ENCODE measurements around the gene DBNL.

Gene DBNL

DNA sequence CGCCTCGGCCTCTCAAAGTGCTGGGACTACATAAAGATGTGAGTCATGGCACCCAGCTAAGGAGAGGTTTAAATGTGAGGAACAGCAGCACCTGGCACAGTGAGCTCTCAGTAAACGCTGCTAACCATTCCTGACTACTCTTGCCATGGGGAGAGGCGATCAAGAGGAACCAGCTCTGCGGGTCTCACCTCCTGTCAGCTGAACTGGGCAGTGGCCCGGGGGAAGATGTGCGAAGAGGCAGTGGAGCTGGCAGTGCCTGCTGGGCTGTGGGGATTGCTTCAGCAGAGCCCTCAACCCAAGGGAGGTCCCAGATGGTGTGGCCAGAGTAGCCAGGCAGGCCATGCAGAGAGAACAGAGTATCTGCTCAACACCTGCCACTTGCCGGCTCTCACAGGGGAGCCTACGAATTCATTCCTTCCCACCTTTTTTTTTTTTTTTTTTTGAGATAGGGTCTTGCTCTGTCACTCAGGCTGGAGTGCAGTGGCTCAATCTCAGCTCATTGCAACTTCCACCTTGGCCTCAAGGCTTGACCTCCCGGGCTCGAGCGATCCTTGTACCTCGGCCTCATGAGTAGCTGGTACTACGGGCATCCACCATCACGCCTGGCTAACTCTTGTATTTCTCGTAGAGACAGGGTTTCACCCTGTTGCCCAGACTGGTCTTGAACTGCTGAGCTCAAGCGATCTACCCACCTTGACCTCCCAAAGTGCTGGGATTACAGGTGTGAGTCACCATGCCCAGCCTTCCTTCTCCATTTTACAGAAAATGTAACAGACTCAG lies 31.0 kb downstream of the DBNL start:
- H3K4me2 ChIP-seq (ENCODE audit: low read length), result no peak overlapping the region
- H3K4me1 ChIP-seq (ENCODE audit: low read length), result no peaks in the 10 kb centered on the region; the same call in 1 of the 2 replicates
- H3K79me2 ChIP-seq (ENCODE audit: low read length), result peaks cover 3% of the 10 kb centered on the region
- no peaks in the 10 kb centered on the region for H3K27me3 ChIP-seq (ENCODE audit: low read depth, low read length)
- H3K9ac ChIP-seq (ENCODE audit: low read length), result no peak overlapping the region
- no peaks in the 10 kb centered on the region for H3K9me3 ChIP-seq (ENCODE audit: insufficient read depth, low read length)
- H3K4me3 ChIP-seq (ENCODE audit: low read length), result no peak overlapping the region
- peaks cover 60% of the 10 kb centered on the region for H3K36me3 ChIP-seq (replicated peaks; ENCODE audit: low read depth, low read length)
- H3K27ac ChIP-seq (ENCODE audit: low read length), result no peak overlapping the region
- H2AFZ ChIP-seq (ENCODE audit: low read depth, low read length), result no peak overlapping the region
- TF ChIP-seq, protein P1, sequence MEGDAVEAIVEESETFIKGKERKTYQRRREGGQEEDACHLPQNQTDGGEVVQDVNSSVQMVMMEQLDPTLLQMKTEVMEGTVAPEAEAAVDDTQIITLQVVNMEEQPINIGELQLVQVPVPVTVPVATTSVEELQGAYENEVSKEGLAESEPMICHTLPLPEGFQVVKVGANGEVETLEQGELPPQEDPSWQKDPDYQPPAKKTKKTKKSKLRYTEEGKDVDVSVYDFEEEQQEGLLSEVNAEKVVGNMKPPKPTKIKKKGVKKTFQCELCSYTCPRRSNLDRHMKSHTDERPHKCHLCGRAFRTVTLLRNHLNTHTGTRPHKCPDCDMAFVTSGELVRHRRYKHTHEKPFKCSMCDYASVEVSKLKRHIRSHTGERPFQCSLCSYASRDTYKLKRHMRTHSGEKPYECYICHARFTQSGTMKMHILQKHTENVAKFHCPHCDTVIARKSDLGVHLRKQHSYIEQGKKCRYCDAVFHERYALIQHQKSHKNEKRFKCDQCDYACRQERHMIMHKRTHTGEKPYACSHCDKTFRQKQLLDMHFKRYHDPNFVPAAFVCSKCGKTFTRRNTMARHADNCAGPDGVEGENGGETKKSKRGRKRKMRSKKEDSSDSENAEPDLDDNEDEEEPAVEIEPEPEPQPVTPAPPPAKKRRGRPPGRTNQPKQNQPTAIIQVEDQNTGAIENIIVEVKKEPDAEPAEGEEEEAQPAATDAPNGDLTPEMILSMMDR (IDR thresholded peaks at IDR 0.05; ENCODE audit: low read depth, low read length), result no peak
- TF ChIP-seq EZH2phosphoT487 (IDR thresholded peaks at IDR 0.05; ENCODE audit: low read depth), result no peak
- 0 out of 2 replicates have a peak, but pooled peaks cover 3% of the 10 kb centered on the region for H4K20me1 ChIP-seq (ENCODE audit: insufficient read depth, low read length)

DNA sequence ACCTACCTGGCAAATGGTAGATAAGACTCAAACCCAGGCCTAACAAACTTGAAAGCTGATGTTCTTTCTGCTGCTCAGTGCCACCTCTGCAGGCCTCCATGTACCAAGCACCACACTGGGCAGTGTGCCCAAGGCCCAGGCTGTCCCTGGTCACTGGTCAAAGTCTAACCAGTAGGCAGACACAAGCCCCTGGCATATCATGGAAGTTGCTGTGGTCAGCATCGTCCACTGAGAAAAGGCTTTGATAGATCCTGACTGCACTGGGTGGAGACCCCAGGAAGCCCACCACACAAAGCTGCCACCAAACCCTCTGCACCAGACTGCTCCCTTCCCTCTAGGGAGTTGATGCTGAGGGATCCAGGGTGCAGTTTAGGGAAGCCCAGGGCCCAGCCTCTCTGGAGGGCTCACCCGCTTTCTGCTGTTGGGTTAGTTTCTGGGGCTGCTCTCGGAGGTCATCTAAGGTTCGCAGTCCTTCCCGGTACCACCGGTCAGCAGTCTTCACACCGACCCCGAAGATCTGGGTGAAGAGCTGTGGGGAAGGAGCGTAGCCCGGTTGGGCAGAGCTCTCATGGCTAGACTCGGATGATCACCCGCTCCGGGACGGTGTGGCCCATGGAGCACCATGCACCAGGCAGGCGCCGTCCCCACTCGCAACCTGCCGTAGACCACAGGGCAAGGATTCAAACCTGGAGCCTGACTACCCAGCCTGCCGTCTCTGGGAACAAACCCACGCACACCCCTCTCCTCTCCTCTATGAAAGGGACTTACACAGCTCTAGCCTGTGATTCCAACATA lies 31.8 kb downstream of the DBNL start:
- Histone ChIP-seq H3K4me2 (ENCODE audit: low read length) (no peak overlapping the region), H3K27me3 (ENCODE audit: low read depth, low read length) (no peaks in the 10 kb centered on the region), H3K9ac (ENCODE audit: low read length) (no peak overlapping the region), H3K4me1 (ENCODE audit: low read length) (peaks cover 6% of the 10 kb centered on the region), H3K4me3 (ENCODE audit: low read length) (no peak overlapping the region), H3K27ac (ENCODE audit: low read length) (no peak overlapping the region), H3K79me2 (ENCODE audit: low read length) (peaks cover 11% of the 10 kb centered on the region), H3K9me3 (ENCODE audit: insufficient read depth, low read length) (no peaks in the 10 kb centered on the region), H3K36me3 (replicated peaks; ENCODE audit: low read depth, low read length) (peaks cover 67% of the 10 kb centered on the region), H4K20me1 (ENCODE audit: insufficient read depth, low read length) (0 out of 2 replicates have a peak, but pooled peaks cover 3% of the 10 kb centered on the region), H2AFZ (ENCODE audit: low read depth, low read length) (no peak overlapping the region)
- TF ChIP-seq EZH2phosphoT487 (IDR thresholded peaks at IDR 0.05; ENCODE audit: low read depth), result no peak
- TF ChIP-seq, protein P1 (IDR thresholded peaks at IDR 0.05; ENCODE audit: low read depth, low read length), result no peak

DNA sequence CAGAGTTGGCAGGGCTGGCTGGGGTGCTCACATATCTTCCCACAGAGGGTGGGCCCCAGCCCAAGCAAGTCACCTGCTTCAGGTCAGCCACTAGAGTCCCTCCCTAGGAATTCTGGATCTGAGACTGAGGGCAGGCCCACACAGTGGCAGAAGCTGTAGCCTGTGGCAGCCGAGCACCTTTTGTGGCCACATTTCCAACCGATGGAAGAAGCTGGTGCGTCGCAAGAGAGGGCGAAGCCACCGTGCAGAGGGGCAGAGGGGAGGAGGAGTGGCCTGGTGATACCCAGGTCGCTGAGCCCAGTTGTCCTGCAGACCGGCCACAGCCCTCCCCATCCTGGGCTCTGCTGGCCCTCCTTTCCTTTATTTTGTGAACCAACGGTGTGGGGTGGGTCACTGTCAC lies 32.6 kb downstream of the DBNL start:
- Histone ChIP-seq H3K4me3 (ENCODE audit: low read length) (no peak overlapping the region), H3K36me3 (replicated peaks; ENCODE audit: low read depth, low read length) (peaks cover 64% of the 10 kb centered on the region), H3K27me3 (ENCODE audit: low read depth, low read length) (no peaks in the 10 kb centered on the region), H3K9ac (ENCODE audit: low read length) (no peak overlapping the region), H3K79me2 (ENCODE audit: low read length) (peaks cover 18% of the 10 kb centered on the region), H3K9me3 (ENCODE audit: insufficient read depth, low read length) (no peaks in the 10 kb centered on the region), H2AFZ (ENCODE audit: low read depth, low read length) (no peak overlapping the region), H4K20me1 (ENCODE audit: insufficient read depth, low read length) (0 out of 2 replicates have a peak, but pooled peaks cover 3% of the 10 kb centered on the region), H3K4me1 (ENCODE audit: low read length) (peaks cover 8% of the 10 kb centered on the region), H3K4me2 (ENCODE audit: low read length) (no peak overlapping the region), H3K27ac (ENCODE audit: low read length) (no peak overlapping the region)
- TF ChIP-seq, protein P1 (IDR thresholded peaks at IDR 0.05; ENCODE audit: low read depth, low read length), result no peak
- no peak for TF ChIP-seq EZH2phosphoT487 (IDR thresholded peaks at IDR 0.05; ENCODE audit: low read depth)

DNA sequence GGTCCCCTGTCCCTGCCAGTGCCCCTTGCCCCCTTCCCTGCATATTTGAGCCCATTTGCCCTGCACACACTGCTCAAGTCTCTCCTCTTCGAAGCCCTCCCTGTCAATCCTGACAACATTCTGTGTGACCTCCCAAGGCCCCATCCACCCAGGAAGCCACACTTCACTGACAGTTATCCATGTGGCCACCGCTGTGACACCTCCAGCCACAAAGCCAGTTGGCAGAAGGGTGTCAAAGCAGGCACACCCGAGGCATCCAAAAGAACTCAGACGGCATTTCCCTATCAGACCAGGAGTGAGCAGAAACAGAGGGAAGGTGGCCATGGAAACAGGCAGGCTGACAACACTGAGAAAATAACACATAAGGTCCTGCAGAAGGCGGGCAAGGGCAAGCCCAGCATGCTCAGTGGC lies 33.2 kb downstream of the DBNL start:
- TF ChIP-seq, protein P1 (IDR thresholded peaks at IDR 0.05; ENCODE audit: low read depth, low read length), result no peak
- TF ChIP-seq EZH2phosphoT487 (IDR thresholded peaks at IDR 0.05; ENCODE audit: low read depth), result no peak
- Histone ChIP-seq H4K20me1 (ENCODE audit: insufficient read depth, low read length) (0 out of 2 replicates have a peak, but pooled peaks cover under 1% of the 10 kb centered on the region), H3K79me2 (ENCODE audit: low read length) (peaks cover 20% of the 10 kb centered on the region), H3K27ac (ENCODE audit: low read length) (no peak overlapping the region), H2AFZ (ENCODE audit: low read depth, low read length) (no peak overlapping the region), H3K4me1 (ENCODE audit: low read length) (peaks cover 8% of the 10 kb centered on the region), H3K9ac (ENCODE audit: low read length) (no peak overlapping the region), H3K4me2 (ENCODE audit: low read length) (no peak overlapping the region), H3K4me3 (ENCODE audit: low read length) (no peak overlapping the region), H3K9me3 (ENCODE audit: insufficient read depth, low read length) (no peaks in the 10 kb centered on the region), H3K27me3 (ENCODE audit: low read depth, low read length) (no peaks in the 10 kb centered on the region), H3K36me3 (replicated peaks; ENCODE audit: low read depth, low read length) (peaks cover 64% of the 10 kb centered on the region)

Data from OCI-LY3 (cell line).